K562 (cell line): ENCODE results near the gene GALNT12. TPM values are rescaled to one million over a fixed set of nuclear protein-coding genes. Genes with fewer than 3 reads are reported as not detected.

Experiments used
- AFF1 ChIP-seq, 2 experiments: fragments of 450-650 bp; IDR thresholded peaks; 2 replicates each; pipeline ENCODE4 v1.6.1; 2018; ENCODE audit warnings: mild to moderate bottlenecking in 2 of 2, low read depth in 1 of 2; ENCODE audit not compliant: partially characterized antibody in 2 of 2
- DDX20 ChIP-seq: fragments of 450-650 bp; IDR thresholded peaks from 2 replicates; pipeline ENCODE4 v1.6.1; 2016; ENCODE audit warnings: missing genetic modification characterization, low read depth, mild to moderate bottlenecking, missing compliant biosample characterization, moderate library complexity
- ELK3 ChIP-seq: fragments of 450-650 bp; formaldehyde crosslinking; IDR thresholded peaks from 2 replicates; pipeline ENCODE4 v1.4.0; 2020; ENCODE audit warnings: mild to moderate bottlenecking
- ETS2 ChIP-seq: IDR thresholded peaks from 2 replicates; pipeline ENCODE4 v1.6.1; 2016; ENCODE audit warnings: borderline replicate concordance, missing genetic modification characterization, mild to moderate bottlenecking, moderate library complexity, missing compliant biosample characterization; ENCODE audit not compliant: poor library complexity, severe bottlenecking
- ETV5 ChIP-seq: sonication (generic); formaldehyde crosslinking; IDR thresholded peaks from 2 replicates; pipeline ENCODE4 v1.4.0; 2020; ENCODE audit warnings: low read depth, mild to moderate bottlenecking, missing genetic modification reagents
- FOSL1 ChIP-seq: fragments of 200-800 bp; sonication (Bioruptor generic); conservative IDR thresholded peaks from 2 replicates; pipeline ENCODE4 v1.6.1; 2016; ENCODE audit warnings: missing genetic modification characterization, missing compliant biosample characterization
- HDAC8 ChIP-seq: fragments of 450-650 bp; IDR thresholded peaks from 2 replicates; pipeline ENCODE4 v1.6.1; 2016; ENCODE audit warnings: mild to moderate bottlenecking, missing genetic modification characterization, moderate library complexity, missing compliant biosample characterization
- HMG20A ChIP-seq: fragments of 450-650 bp; formaldehyde crosslinking; conservative IDR thresholded peaks from 2 replicates; pipeline ENCODE4 v1.4.0; 2020; ENCODE audit warnings: mild to moderate bottlenecking, mixed read lengths
- IRF2 ChIP-seq: sonication (generic); formaldehyde crosslinking; IDR thresholded peaks from 2 replicates; pipeline ENCODE4 v1.8.1; 2022; ENCODE audit warnings: mild to moderate bottlenecking, missing genetic modification reagents
- KLF1 ChIP-seq: fragments of 450-650 bp; IDR thresholded peaks from 2 replicates; pipeline ENCODE4 v1.6.1; 2016; ENCODE audit warnings: missing genetic modification characterization, missing compliant biosample characterization
- MECOM ChIP-seq: fragments of 250-450 bp; sonication (Bioruptor Pico); IDR thresholded peaks from 2 replicates; pipeline ENCODE4 v1.8.0; 2022; ENCODE audit warnings: inconsistent platforms
- MEF2A ChIP-seq: IDR thresholded peaks from 2 replicates; pipeline ENCODE4 v1.6.1; 2011; ENCODE audit warnings: low read depth, mild to moderate bottlenecking, low read length, moderate library complexity; ENCODE audit not compliant: control insufficient read depth
- TAF7 ChIP-seq: fragments of 450-650 bp; IDR thresholded peaks from 2 replicates; pipeline ENCODE4 v1.6.1; 2016; ENCODE audit warnings: missing genetic modification characterization, missing compliant biosample characterization
- TGIF2 ChIP-seq: sonication (generic); formaldehyde crosslinking; IDR thresholded peaks from 2 replicates; pipeline ENCODE4 v1.8.1; 2022; ENCODE audit warnings: mild to moderate bottlenecking, missing genetic modification reagents, moderate library complexity
- polyA plus RNA-seq, 8 experiments: library from polyadenylated mRNA; depleted of rRNA in 4 of 8; stranded (reverse) in 5 of 8; unstranded in 3 of 8; fragments of >200 nt; fragmentation: Nextera tagmentation in 2 of 8; fragmentation: Illumina TruSeq in 1 of 8; extraction: Ambion mirVana in 2 of 8; extraction: Trizol in 1 of 8; gene quantifications; 2 replicates each; pipeline versions ENCODE4 v1.2.1 to v1.2.3, GENCODE V29; 2011 to 2014; ENCODE audit warnings: inconsistent platforms in 1 of 8, missing spikeins in 1 of 8
- total RNA-seq, 7 experiments: library from RNA; depleted of rRNA in 6 of 7; stranded (reverse); fragments of >200 nt in 6 of 7; fragmentation: Illumina TruSeq in 2 of 7; extraction: Trizol in 2 of 7; gene quantifications; 2 replicates each; pipeline versions ENCODE4 v1.2.1 to v1.2.3, GENCODE V29; 2011 to 2021; ENCODE audit warnings: low replicate concordance in 1 of 7
- TF ChIP-seq, protein P1 (sequence below), 2 experiments: fragments of 450-650 bp in 1 of 2; IDR thresholded peaks; 2 replicates each; pipeline ENCODE4 v1.6.1; 2011 to 2017; ENCODE audit warnings: low read depth in 2 of 2, antibody characterized with exemption in 1 of 2, borderline replicate concordance in 1 of 2, low read length in 1 of 2, mild to moderate bottlenecking in 1 of 2, mixed read lengths in 1 of 2; ENCODE audit not compliant: control insufficient read depth in 1 of 2
- TF ChIP-seq, protein P2 (sequence below): fragments of 450-650 bp; IDR thresholded peaks from 2 replicates; pipeline ENCODE4 v1.7.0; 2016; ENCODE audit warnings: borderline replicate concordance

The GALNT12 gene
- total and polyA plus RNA-seq, 9 of the 15 experiments (the other 6 are each of a cell fraction or from before 2014, with no cell fraction given), result 29.7 to 82.9 (median 44.2) TPM

- TF ChIP-seq, protein P1, sequence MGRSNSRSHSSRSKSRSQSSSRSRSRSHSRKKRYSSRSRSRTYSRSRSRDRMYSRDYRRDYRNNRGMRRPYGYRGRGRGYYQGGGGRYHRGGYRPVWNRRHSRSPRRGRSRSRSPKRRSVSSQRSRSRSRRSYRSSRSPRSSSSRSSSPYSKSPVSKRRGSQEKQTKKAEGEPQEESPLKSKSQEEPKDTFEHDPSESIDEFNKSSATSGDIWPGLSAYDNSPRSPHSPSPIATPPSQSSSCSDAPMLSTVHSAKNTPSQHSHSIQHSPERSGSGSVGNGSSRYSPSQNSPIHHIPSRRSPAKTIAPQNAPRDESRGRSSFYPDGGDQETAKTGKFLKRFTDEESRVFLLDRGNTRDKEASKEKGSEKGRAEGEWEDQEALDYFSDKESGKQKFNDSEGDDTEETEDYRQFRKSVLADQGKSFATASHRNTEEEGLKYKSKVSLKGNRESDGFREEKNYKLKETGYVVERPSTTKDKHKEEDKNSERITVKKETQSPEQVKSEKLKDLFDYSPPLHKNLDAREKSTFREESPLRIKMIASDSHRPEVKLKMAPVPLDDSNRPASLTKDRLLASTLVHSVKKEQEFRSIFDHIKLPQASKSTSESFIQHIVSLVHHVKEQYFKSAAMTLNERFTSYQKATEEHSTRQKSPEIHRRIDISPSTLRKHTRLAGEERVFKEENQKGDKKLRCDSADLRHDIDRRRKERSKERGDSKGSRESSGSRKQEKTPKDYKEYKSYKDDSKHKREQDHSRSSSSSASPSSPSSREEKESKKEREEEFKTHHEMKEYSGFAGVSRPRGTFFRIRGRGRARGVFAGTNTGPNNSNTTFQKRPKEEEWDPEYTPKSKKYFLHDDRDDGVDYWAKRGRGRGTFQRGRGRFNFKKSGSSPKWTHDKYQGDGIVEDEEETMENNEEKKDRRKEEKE (IDR thresholded peaks at IDR 0.05; ENCODE audit: borderline replicate concordance in 1 of 2, control insufficient read depth in 1 of 2, low read depth in 2 of 2, low read length in 1 of 2), result no peak
- no peak for TF ChIP-seq ETV5
- no peak for TF ChIP-seq ETS2 (tag)
- no peak for TF ChIP-seq TGIF2
- TF ChIP-seq, protein P2, sequence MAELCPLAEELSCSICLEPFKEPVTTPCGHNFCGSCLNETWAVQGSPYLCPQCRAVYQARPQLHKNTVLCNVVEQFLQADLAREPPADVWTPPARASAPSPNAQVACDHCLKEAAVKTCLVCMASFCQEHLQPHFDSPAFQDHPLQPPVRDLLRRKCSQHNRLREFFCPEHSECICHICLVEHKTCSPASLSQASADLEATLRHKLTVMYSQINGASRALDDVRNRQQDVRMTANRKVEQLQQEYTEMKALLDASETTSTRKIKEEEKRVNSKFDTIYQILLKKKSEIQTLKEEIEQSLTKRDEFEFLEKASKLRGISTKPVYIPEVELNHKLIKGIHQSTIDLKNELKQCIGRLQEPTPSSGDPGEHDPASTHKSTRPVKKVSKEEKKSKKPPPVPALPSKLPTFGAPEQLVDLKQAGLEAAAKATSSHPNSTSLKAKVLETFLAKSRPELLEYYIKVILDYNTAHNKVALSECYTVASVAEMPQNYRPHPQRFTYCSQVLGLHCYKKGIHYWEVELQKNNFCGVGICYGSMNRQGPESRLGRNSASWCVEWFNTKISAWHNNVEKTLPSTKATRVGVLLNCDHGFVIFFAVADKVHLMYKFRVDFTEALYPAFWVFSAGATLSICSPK, result no peak
- TF ChIP-seq IRF2 (CRISPR knock-in tag), result no peak
- no peak; the same call in 1 of the 2 replicates for TF ChIP-seq KLF1 (tag)
- TF ChIP-seq DDX20, result peak; percentile 62
- peak; percentile 64; the same call in 1 of the 2 replicates for TF ChIP-seq TAF7
- peak; percentile 64 to 86 for TF ChIP-seq AFF1 (IDR thresholded peaks at IDR 0.05; ENCODE audit: low read depth in 1 of 2, partially characterized antibody in 2 of 2)
- peak; percentile 68; the same call in 1 of the 2 replicates for TF ChIP-seq MECOM (CRISPR knock-in tag)
- no peak for TF ChIP-seq MEF2A
- TF ChIP-seq HDAC8 (tag), result peak; percentile 94
- TF ChIP-seq HMG20A (CRISPR knock-in tag), result no peak
- 0 out of 2 replicates have a peak, but pooled peaks have one; percentile 47 for TF ChIP-seq FOSL1
- no peak for TF ChIP-seq ELK3 (CRISPR knock-in tag)
These were observed 60.1 kb downstream of the GALNT12 start (continued) for GRCh38 chr9:98867429-98868168.
